Loucy (cell line): ENCODE measurements around the gene GPR107.

Experiments
- H2AFZ ChIP-seq: fragments of 200-600 bp; sonication (generic); 2 replicates; pipeline ENCODE4 v1.6.0; 2016; ENCODE audit warnings: antibody characterized with exemption, mild to moderate bottlenecking, low read length, moderate library complexity
- H3F3A ChIP-seq: fragments of 200-600 bp; 2 replicates; pipeline ENCODE4 v1.6.0; 2016; ENCODE audit warnings: antibody characterized with exemption, low read depth, mild to moderate bottlenecking
- H3K27me3 ChIP-seq: fragments of 200-600 bp; sonication (generic); 2 replicates; pipeline ENCODE4 v1.6.1; 2014; ENCODE audit warnings: low read length, mild to moderate bottlenecking; ENCODE audit not compliant: insufficient read depth, poor library complexity, severe bottlenecking
- H3K36me3 ChIP-seq: fragments of 200-600 bp; sonication (generic); 2 replicates; pipeline ENCODE4 v1.6.1; 2016; ENCODE audit warnings: low read length; ENCODE audit not compliant: insufficient read depth
- H3K4me1 ChIP-seq: fragments of 200-600 bp; sonication (generic); 2 replicates; pipeline ENCODE4 v1.5.1; 2014; ENCODE audit warnings: low read length, mild to moderate bottlenecking; ENCODE audit not compliant: insufficient read depth, poor library complexity, severe bottlenecking
- H3K4me2 ChIP-seq: fragments of 200-600 bp; sonication (generic); 2 replicates; pipeline ENCODE4 v1.6.0; 2014; ENCODE audit warnings: antibody characterized with exemption, low read length, low read depth, mild to moderate bottlenecking; ENCODE audit not compliant: poor library complexity, severe bottlenecking
- H3K4me3 ChIP-seq: fragments of 200-600 bp; sonication (generic); 2 replicates; pipeline ENCODE4 v1.5.1; 2014; ENCODE audit warnings: low read length, mild to moderate bottlenecking, mixed read lengths; ENCODE audit not compliant: poor library complexity, severe bottlenecking
- H3K79me2 ChIP-seq: fragments of 200-600 bp; sonication (generic); 2 replicates; pipeline ENCODE4 v1.6.1; 2014; ENCODE audit warnings: low read length; ENCODE audit not compliant: insufficient read depth
- H3K9ac ChIP-seq: fragments of 200-600 bp; sonication (generic); 2 replicates; pipeline ENCODE4 v1.6.0; 2014; ENCODE audit warnings: mild to moderate bottlenecking, low read depth, low read length, moderate library complexity; ENCODE audit not compliant: poor library complexity, severe bottlenecking
- H3K9me2 ChIP-seq: fragments of 200-600 bp; sonication (generic); replicated peaks from 2 replicates; pipeline ENCODE4 v1.6.1; 2016; ENCODE audit warnings: low read depth, low read length, mixed read lengths
- H3K9me3 ChIP-seq: fragments of 200-600 bp; sonication (generic); 2 replicates; pipeline ENCODE4 v1.6.1; 2014; ENCODE audit warnings: mild to moderate bottlenecking, antibody characterized with exemption, low read length, low read depth; ENCODE audit not compliant: insufficient read depth
- H4K20me1 ChIP-seq: fragments of 200-600 bp; sonication (generic); 2 replicates; pipeline ENCODE4 v1.6.0; 2014; ENCODE audit warnings: antibody characterized with exemption, low read length, mild to moderate bottlenecking; ENCODE audit not compliant: insufficient read depth, poor library complexity, severe bottlenecking
- CTCF ChIP-seq: fragments of 200-600 bp; sonication (generic); conservative IDR thresholded peaks from 2 replicates; pipeline ENCODE4 v1.5.1; 2014; ENCODE audit warnings: mild to moderate bottlenecking, antibody characterized with exemption, low read length
- EZH2phosphoT487 ChIP-seq: fragments of 200-600 bp; IDR thresholded peaks from 2 replicates; pipeline ENCODE4 v1.6.1; 2018; ENCODE audit warnings: antibody characterized with exemption, mild to moderate bottlenecking, moderate library complexity, borderline replicate concordance

The GPR107 gene

GRCh38 chr9:130179331-130179907 lies 125.7 kb downstream of the GPR107 start:
- no peaks in the 10 kb centered on the region for H3K9me2 ChIP-seq
- H3K27me3 ChIP-seq: no peaks in the 10 kb centered on the region
- no peaks in the 10 kb centered on the region for H3K79me2 ChIP-seq
- H2AFZ ChIP-seq: no peak overlapping the region
- H3K4me3 ChIP-seq: no peak overlapping the region
- no peak overlapping the region for H3K9ac ChIP-seq
- H3K4me2 ChIP-seq: no peak overlapping the region
- no peaks in the 10 kb centered on the region for H3K9me3 ChIP-seq
- no peaks in the 10 kb centered on the region for H3K36me3 ChIP-seq
- H3K4me1 ChIP-seq: no peaks in the 10 kb centered on the region
- H3F3A ChIP-seq: no peaks in the 10 kb centered on the region
- H4K20me1 ChIP-seq: no peaks in the 10 kb centered on the region
- TF ChIP-seq CTCF (no peak), EZH2phosphoT487 (no peak)

GRCh38 chr9:130180516-130180915 lies 126.8 kb downstream of the GPR107 start:
- Histone ChIP-seq H3K4me1 (no peaks in the 10 kb centered on the region), H3K4me2 (no peak overlapping the region), H3F3A (no peaks in the 10 kb centered on the region), H2AFZ (no peak overlapping the region), H3K9me3 (no peaks in the 10 kb centered on the region), H3K27me3 (no peaks in the 10 kb centered on the region), H4K20me1 (no peaks in the 10 kb centered on the region), H3K79me2 (no peaks in the 10 kb centered on the region), H3K9me2 (no peaks in the 10 kb centered on the region), H3K4me3 (no peak overlapping the region), H3K36me3 (no peaks in the 10 kb centered on the region), H3K9ac (no peak overlapping the region)
- TF ChIP-seq CTCF (no peak), EZH2phosphoT487 (no peak)

GRCh38 chr9:130181678-130182380 lies 128.1 kb downstream of the GPR107 start:
- TF ChIP-seq CTCF: no peak
- TF ChIP-seq EZH2phosphoT487: no peak
- no peaks in the 10 kb centered on the region for H3K9me3 ChIP-seq
- H2AFZ ChIP-seq: no peak overlapping the region
- no peaks in the 10 kb centered on the region for H3K36me3 ChIP-seq
- H3K4me2 ChIP-seq: no peak overlapping the region
- H3K4me1 ChIP-seq: no peaks in the 10 kb centered on the region
- H3K4me3 ChIP-seq: no peak overlapping the region
- no peaks in the 10 kb centered on the region for H3K9me2 ChIP-seq
- H3F3A ChIP-seq: no peaks in the 10 kb centered on the region
- H3K27me3 ChIP-seq: no peaks in the 10 kb centered on the region
- no peaks in the 10 kb centered on the region for H4K20me1 ChIP-seq
- H3K9ac ChIP-seq: no peak overlapping the region
- H3K79me2 ChIP-seq: no peaks in the 10 kb centered on the region
